Activated naive CD8-positive, alpha-beta T cell (primary cell): Measurements from ENCODE around the gene OPCML.

Source experiments
- H3K27ac Mint-ChIP-seq: one replicate; pipeline ENCODE4 v1.8.0; 2021; ENCODE audit warnings: mixed read lengths
- H3K27me3 Mint-ChIP-seq: one replicate; pipeline ENCODE4 v1.8.0; 2021; ENCODE audit warnings: mixed read lengths
- H3K36me3 Mint-ChIP-seq: one replicate; pipeline ENCODE4 v1.8.0; 2021; ENCODE audit warnings: mixed read lengths
- H3K4me1 Mint-ChIP-seq: one replicate; pipeline ENCODE4 v1.8.0; 2021; ENCODE audit warnings: low read depth, mixed read lengths
- H3K4me3 Mint-ChIP-seq: one replicate; pipeline ENCODE4 v1.8.0; 2021; ENCODE audit warnings: mild to moderate bottlenecking, mixed read lengths
- H3K9me3 Mint-ChIP-seq: one replicate; pipeline ENCODE4 v1.8.0; 2021; ENCODE audit warnings: low read depth, mixed read lengths

The OPCML gene

DNA sequence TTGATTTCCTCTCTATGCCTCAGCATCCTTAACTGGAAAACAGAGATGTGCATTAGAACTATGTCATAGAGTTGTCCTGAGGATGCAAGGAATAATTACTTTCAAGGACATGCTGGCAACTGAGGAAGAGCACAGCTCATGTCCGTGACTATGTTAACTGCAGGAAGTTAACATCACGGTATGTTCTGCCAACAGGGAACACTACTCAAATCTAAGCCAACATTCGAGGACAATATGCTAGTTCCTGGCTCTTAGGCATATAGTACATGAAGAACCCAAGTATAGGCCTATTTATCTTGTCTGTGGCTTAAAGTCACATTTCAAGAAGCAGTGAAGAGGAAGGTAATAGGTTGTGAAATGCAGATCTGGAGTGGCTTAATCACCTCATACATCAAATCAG, 1032.6 kb downstream of the OPCML start:
- Mint-ChIP-seq H3K36me3 (no peaks in the 10 kb centered on the region), H3K9me3 (peaks cover 4% of the 10 kb centered on the region), H3K4me3 (no peak overlapping the region), H3K27me3 (no peaks in the 10 kb centered on the region), H3K4me1 (no peaks in the 10 kb centered on the region), H3K27ac (no peak overlapping the region)

DNA sequence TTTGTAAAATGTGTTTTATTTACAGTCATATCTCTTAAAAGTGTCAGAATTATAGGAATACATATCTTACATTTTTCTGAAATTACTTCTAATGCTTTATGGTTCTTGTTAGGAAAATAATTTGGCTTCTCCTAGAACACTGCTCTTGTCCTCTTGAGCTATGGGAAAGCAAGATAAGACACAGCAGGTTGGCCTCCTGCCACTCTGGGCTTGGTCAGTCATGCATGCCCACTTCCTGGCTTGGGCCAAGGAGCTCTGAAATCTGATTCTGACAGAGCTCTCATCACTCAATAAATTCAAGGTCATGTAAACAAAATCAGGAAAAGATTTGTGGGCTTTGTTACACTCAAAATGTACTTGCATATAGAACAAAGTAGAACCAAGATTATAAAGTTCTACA, 1036.0 kb downstream of the OPCML start:
- Mint-ChIP-seq H3K27me3 (no peaks in the 10 kb centered on the region), H3K9me3 (peaks cover 4% of the 10 kb centered on the region), H3K27ac (no peak overlapping the region), H3K4me1 (no peaks in the 10 kb centered on the region), H3K36me3 (no peaks in the 10 kb centered on the region), H3K4me3 (no peak overlapping the region)

DNA sequence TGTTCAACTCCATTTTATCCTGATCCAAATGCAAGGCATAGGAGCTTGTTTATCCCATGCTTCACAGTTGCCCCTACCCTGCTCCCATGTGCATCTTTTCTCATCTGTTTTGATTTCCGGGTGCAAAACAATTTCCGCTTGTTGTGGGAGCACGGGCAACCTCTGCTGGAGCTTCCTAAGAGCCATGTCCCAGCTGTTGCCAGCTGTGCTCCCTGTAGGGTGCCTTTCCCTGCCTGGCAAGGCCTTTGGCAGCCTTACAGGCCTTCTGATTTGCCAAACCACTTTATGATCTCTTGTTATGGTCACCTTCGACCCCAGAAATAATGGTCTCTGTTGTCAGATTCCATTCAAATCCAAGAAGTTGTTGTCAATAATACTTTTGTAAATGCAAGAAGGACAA, 1038.5 kb downstream of the OPCML start:
- Mint-ChIP-seq H3K27ac (no peak overlapping the region), H3K4me3 (no peak overlapping the region), H3K27me3 (peaks cover 1% of the 10 kb centered on the region), H3K36me3 (no peaks in the 10 kb centered on the region), H3K4me1 (no peaks in the 10 kb centered on the region), H3K9me3 (no peaks in the 10 kb centered on the region)

DNA sequence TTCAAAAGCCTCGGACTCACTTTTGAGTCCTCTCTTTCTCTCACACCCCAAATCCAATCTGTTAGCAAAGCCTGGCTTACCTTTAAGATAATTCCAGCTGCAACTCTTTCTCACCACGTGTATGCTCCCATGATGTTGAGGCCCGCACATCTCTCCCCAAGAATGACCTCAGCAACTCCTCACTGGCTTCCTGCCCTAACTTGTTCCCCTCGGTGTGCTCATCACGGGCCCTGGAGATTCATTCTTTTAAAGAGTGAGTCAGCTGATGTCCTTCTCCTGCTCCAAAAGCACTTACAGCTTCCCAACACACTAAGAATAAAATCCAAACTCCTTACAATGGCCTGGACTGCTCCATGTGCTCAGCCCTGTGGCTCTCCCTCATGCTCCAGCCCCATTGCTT, 1041.3 kb downstream of the OPCML start:
- Mint-ChIP-seq H3K9me3 (peaks cover 3% of the 10 kb centered on the region), H3K4me3 (no peak overlapping the region), H3K27me3 (peaks cover 1% of the 10 kb centered on the region), H3K36me3 (no peaks in the 10 kb centered on the region), H3K4me1 (no peaks in the 10 kb centered on the region), H3K27ac (no peak overlapping the region)

DNA sequence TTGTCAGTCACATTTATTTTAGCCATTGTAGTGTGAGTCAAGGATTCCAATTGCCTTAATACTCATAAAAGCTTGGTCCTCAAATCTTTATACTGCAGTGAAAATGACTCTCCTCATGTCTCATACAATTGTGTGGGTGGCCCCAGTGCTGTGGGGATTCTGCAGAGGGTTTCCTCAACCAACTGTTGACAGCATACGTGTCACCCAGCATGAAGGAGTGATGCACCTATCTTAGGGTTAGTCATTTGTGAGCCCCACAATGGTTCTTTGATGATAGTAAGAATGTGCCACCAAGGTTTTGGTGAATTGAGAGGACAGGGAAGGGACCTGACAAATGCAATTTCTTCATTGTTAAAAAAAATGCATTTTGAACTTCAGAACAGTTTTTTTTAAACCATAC, 1046.2 kb downstream of the OPCML start:
- Mint-ChIP-seq H3K9me3 (peaks cover 7% of the 10 kb centered on the region), H3K36me3 (no peaks in the 10 kb centered on the region), H3K4me3 (no peak overlapping the region), H3K27ac (no peak overlapping the region), H3K4me1 (no peaks in the 10 kb centered on the region), H3K27me3 (peaks cover 1% of the 10 kb centered on the region)

DNA sequence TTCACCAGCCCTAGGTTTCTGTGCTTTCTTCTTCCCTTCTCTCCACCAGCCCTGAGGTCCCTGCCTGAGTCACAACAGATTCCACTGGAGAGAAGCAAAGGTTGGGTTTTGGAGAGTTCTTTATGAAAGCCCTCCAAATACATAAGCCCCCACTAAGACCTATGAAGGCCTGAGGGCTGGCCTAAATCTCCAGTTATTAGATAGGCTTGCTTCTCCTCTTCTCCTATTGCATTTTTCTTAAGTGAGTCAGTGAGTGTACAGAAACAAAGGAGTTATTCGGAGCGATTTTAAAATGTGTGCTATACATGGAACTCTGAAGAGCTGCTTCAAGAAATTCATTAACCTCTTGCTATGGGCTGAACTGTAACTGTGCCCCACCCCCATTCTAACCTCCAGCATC, 1057.3 kb downstream of the OPCML start:
- no peaks in the 10 kb centered on the region for H3K4me1 Mint-ChIP-seq
- no peak overlapping the region for H3K4me3 Mint-ChIP-seq
- H3K27ac Mint-ChIP-seq: no peak overlapping the region
- H3K27me3 Mint-ChIP-seq: no peaks in the 10 kb centered on the region
- H3K9me3 Mint-ChIP-seq: no peaks in the 10 kb centered on the region
- H3K36me3 Mint-ChIP-seq: no peaks in the 10 kb centered on the region

DNA sequence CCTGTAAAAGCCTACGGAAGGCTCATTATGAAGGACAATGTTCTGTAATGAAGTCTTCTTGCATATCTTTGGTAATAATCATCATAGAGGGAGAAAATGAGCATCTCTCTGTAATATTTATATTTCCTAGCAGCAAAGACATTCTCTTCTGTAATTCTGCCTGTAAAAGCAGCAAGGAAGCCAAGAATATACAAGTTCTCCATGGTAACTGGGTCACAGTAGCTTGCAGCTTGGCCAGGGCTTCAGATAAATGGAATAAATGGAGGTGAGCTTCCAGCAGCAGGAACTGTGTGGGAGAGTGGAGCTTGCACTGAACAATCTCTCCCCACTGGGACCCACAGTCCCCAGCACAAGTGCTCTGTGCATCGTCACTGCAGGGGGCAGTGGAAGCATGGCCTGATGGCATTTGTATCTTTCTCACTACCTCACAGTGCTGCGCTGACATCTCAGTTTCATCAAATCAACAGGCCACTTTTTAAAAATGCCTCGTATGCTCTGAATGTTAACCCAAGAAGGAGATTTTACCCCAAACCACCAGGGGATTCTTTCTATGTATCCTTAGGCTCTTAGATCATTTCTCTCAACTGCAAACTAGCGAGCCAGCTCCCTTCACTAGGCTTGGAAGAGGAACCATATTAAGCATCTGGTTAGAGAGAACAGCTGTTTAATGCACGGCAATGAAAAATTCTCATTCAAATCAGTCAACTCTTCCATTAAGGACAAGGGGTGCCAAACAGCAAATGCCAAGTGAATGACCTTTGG, 1059.7 kb downstream of the OPCML start:
- Mint-ChIP-seq H3K27ac (no peak overlapping the region), H3K27me3 (no peaks in the 10 kb centered on the region), H3K4me3 (no peak overlapping the region), H3K4me1 (no peaks in the 10 kb centered on the region), H3K9me3 (no peaks in the 10 kb centered on the region), H3K36me3 (no peaks in the 10 kb centered on the region)

DNA sequence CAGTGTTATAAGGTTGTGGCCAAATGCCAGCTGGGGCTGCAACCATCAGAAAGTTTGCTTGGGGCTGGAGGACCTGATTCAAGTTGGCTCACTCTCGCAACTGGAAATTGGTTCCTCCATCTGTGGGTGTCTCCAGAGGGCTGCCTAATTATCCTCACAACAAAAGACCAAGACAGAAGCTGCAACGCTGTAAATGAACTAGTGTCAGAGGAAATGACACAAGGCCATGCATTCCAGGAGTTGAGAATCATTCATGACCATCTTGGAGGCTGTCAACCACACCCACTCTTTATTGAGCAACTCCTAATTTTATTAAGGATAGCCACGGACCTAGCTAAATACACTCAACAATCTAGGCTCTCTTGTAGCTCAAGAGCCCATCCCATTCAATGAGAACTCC, 1060.8 kb downstream of the OPCML start:
- no peaks in the 10 kb centered on the region for H3K9me3 Mint-ChIP-seq
- no peaks in the 10 kb centered on the region for H3K27me3 Mint-ChIP-seq
- H3K36me3 Mint-ChIP-seq: no peaks in the 10 kb centered on the region
- no peak overlapping the region for H3K4me3 Mint-ChIP-seq
- no peaks in the 10 kb centered on the region for H3K4me1 Mint-ChIP-seq
- no peak overlapping the region for H3K27ac Mint-ChIP-seq

DNA sequence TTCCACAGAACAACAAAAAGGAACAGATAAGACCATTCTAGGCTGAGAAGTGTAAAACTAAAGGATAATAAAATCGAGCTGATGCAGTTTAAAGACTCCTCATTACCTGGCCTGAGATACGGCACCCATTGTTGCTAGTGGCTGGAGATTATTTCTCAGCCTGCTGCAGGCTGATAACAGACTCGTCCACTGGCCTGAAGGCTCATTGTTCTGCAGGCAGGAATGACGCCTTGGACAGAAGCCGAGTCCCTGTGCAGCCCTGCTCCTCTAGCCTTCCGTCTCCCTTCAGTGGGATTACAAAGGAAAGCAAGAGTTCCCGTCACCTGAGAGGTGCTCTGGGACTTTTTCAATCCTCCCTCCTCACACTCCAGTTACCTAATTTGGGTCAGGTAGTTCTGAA, 1065.3 kb downstream of the OPCML start:
- H3K36me3 Mint-ChIP-seq: no peaks in the 10 kb centered on the region
- H3K4me1 Mint-ChIP-seq: no peaks in the 10 kb centered on the region
- no peaks in the 10 kb centered on the region for H3K27me3 Mint-ChIP-seq
- H3K9me3 Mint-ChIP-seq: no peaks in the 10 kb centered on the region
- H3K27ac Mint-ChIP-seq: no peak overlapping the region
- H3K4me3 Mint-ChIP-seq: no peak overlapping the region

DNA sequence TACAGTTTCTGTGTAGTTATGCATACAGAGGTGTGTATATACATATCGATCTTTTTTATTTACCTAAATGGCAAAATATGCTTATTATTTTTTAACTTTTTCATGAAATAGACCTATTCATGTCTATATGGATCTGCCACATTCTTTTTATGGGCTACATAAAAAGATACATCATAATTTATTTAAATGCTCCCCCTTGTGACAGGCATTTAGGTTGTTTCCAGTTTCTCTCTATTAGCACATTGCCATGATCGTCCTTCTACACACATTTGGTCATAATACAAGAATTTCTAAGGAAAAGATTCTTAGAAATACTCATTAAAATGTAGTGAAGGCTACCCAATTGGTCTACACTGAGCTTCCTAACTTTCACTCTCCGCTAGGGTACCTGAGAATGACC, 1067.4 kb downstream of the OPCML start:
- Mint-ChIP-seq H3K4me1 (no peaks in the 10 kb centered on the region), H3K36me3 (no peaks in the 10 kb centered on the region), H3K27me3 (no peaks in the 10 kb centered on the region), H3K4me3 (no peak overlapping the region), H3K27ac (no peak overlapping the region), H3K9me3 (peaks cover 5% of the 10 kb centered on the region)

DNA sequence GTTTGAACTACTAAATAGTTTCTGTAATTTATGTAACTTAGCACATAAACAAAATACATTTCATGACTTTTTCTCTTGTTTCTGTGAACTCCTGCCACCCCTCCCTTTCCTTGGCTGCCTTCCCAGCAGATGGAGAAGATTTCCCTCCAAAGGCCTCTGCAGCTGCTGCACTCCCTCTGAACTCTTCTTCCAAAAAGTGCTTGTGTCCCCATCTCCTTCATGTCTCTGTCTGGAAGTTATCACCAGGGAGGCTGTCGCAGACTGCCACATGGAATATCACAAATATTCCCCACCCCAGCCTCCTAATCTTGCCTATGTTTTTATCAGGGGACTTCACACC, 1068.3 kb downstream of the OPCML start:
- Mint-ChIP-seq H3K36me3 (no peaks in the 10 kb centered on the region), H3K4me1 (no peaks in the 10 kb centered on the region), H3K4me3 (no peak overlapping the region), H3K27me3 (no peaks in the 10 kb centered on the region), H3K9me3 (peaks cover 5% of the 10 kb centered on the region), H3K27ac (no peak overlapping the region)

DNA sequence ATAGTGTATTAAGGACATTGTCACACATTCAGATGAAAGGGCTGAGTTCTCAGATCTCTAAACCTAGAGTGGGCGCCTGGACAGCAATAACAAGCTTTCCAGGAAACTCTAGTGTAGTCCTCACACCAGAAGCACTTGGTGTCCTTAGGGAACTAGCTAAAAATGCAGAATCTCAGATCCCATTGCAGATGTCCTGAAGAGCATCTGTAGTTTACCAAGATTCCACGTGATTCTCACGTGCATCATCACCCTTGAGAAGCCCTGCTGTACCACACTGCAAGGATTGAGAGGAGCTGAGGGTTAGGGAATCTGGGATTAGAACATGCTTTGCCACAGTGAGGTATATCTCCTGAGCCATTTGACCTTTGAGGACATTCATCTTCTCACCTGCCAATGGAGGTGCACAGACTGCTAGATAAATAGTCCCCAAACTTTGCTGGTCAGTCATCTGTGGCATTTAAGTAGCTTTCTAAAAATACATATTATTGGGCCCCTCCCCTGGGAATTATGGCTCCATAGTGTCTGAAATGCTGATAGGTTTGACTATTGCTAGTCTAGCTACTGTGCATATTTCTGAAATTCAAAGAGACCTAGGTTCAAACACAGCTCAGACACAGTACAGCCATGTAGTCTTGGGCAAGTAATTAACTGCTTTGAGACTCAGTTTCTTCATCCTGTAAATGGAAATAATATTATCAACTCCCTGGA, 1068.9 kb downstream of the OPCML start:
- H3K27ac Mint-ChIP-seq: no peak overlapping the region
- H3K9me3 Mint-ChIP-seq: peaks cover 5% of the 10 kb centered on the region
- no peaks in the 10 kb centered on the region for H3K36me3 Mint-ChIP-seq
- H3K4me3 Mint-ChIP-seq: no peak overlapping the region
- no peaks in the 10 kb centered on the region for H3K4me1 Mint-ChIP-seq
- no peaks in the 10 kb centered on the region for H3K27me3 Mint-ChIP-seq

DNA sequence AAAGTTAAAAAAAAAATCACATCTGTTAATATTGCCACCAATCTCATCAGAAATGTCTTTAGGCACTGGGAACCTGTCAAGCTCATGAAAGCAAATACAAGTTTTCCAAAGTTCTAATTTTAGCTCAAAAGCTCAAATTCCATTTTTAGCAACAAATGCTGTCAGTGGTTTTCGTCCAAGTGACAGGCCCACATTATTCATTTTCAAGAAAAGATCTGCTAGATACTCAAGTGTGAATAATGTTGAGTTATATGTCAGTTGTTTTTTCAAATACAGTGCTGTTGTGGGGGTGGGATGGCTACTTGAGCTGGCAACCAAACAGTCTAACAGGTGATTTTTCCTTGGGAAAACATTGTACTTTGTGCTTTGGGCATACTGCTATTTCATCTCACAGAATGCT, 1072.6 kb downstream of the OPCML start:
- no peaks in the 10 kb centered on the region for H3K4me1 Mint-ChIP-seq
- no peak overlapping the region for H3K4me3 Mint-ChIP-seq
- H3K27me3 Mint-ChIP-seq: no peaks in the 10 kb centered on the region
- no peaks in the 10 kb centered on the region for H3K36me3 Mint-ChIP-seq
- peaks cover 5% of the 10 kb centered on the region for H3K9me3 Mint-ChIP-seq
- H3K27ac Mint-ChIP-seq: no peak overlapping the region

DNA sequence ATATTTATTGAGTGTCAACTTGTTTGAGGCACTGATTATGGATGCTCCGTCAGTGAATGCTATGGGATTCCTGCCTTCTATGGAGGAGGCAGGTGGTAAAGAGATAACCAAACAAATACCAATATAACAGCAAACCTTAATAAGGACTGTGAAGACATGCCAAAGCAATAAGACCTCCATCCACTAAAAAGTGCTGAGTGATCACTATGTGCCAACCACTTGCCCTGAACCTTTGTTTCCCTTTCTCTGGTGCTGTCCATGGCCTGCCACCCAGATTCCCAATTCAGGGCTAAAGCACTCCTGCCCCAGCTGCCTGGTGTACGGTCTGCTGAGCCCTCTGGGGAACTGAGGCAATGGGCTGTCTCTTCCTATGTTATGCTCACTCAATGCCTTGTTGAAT, 1074.9 kb downstream of the OPCML start:
- H3K9me3 Mint-ChIP-seq: peaks cover 5% of the 10 kb centered on the region
- no peaks in the 10 kb centered on the region for H3K27me3 Mint-ChIP-seq
- no peaks in the 10 kb centered on the region for H3K4me1 Mint-ChIP-seq
- H3K4me3 Mint-ChIP-seq: no peak overlapping the region
- no peaks in the 10 kb centered on the region for H3K36me3 Mint-ChIP-seq
- no peak overlapping the region for H3K27ac Mint-ChIP-seq

DNA sequence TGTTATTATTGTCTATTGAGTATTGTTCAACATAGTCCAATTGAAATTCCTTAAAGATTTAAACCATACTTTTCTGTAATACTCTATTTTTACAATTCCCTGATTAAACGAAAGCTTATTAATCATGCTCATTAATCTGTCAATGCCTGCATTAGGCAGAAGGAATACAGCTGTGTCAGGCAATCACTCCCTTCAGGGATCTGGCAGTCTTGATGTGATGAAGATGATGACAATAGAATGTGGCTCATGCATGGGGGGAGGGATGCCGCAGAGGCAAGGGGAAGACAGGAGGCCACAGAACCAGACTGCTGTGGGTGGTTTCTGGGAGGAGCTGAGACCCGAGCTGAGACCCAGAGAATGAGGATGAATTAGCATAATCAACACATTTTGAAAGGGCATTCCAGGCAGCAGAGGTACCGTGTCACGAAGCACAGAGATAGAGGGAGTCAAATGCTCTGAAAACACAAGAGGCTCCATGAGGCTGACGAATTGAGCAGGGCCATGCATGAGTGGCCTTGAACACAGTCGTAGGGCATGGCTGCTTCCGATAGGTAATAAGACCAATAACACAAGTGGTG, 1075.5 kb downstream of the OPCML start:
- H3K27me3 Mint-ChIP-seq: no peaks in the 10 kb centered on the region
- H3K4me3 Mint-ChIP-seq: no peak overlapping the region
- H3K9me3 Mint-ChIP-seq: peaks cover 5% of the 10 kb centered on the region
- no peak overlapping the region for H3K27ac Mint-ChIP-seq
- no peaks in the 10 kb centered on the region for H3K4me1 Mint-ChIP-seq
- H3K36me3 Mint-ChIP-seq: no peaks in the 10 kb centered on the region

DNA sequence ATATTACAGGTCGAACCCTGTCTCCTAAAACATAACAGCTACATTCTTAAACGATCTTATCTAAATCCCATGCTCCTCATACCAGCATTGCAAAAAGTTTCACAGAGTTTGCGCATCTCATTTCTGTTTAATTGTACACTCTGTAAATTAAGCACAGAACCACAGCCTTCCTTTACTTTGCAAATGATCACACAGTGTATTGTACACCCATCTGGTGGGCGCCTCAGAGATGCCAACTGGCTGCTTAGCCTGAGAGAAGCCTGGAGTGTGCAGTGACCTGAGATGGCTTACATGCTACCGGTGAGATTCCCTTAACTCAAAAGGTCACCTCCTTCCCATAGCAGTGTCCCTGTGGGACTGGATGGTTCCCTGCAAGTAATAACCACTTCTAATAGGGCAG, 1077.3 kb downstream of the OPCML start:
- H3K36me3 Mint-ChIP-seq: no peaks in the 10 kb centered on the region
- H3K4me3 Mint-ChIP-seq: no peak overlapping the region
- H3K9me3 Mint-ChIP-seq: peaks cover under 1% of the 10 kb centered on the region
- no peaks in the 10 kb centered on the region for H3K27me3 Mint-ChIP-seq
- no peak overlapping the region for H3K27ac Mint-ChIP-seq
- H3K4me1 Mint-ChIP-seq: no peaks in the 10 kb centered on the region
